Middle frontal gyrus (tissue), 1 donor: ENCODE results near the gene ME1.
"Not testable (repeated sequence)": the region's sequence is repeated elsewhere in the genome, so short reads cannot be mapped to it uniquely, and the experiment has no call there.

ENCODE experiments used
- DNase-seq: peaks from one replicate; pipeline ENCODE4 v3.0.0-alpha.2; 2015; ENCODE audit warnings: low spot score; ENCODE audit errors: extremely low spot score

ME1 gene

DNA sequence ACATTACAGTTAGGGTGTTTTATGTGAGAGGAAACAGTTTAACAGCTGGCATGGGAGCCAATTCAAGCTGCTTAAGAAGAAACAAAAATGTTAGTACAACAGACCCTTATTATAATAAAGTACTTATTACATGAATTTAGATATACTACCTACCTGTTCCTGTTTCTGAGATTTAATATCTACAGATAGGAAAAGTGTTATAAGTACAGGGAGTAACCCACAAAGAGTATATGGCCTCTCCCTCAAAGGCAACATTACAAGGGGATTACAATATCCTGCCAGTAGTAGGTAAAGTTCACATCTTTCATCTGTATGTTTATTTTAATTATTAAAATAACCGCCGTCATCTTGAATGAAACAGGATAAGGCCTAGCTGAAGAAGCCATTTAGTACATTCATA is 1.8 kb upstream of the ME1 start:
- DNase-seq, result no peak

GRCh38 chr6:83431545-83432155 is 799 bp upstream of the ME1 start:
- DNase-seq, result no peak

DNA sequence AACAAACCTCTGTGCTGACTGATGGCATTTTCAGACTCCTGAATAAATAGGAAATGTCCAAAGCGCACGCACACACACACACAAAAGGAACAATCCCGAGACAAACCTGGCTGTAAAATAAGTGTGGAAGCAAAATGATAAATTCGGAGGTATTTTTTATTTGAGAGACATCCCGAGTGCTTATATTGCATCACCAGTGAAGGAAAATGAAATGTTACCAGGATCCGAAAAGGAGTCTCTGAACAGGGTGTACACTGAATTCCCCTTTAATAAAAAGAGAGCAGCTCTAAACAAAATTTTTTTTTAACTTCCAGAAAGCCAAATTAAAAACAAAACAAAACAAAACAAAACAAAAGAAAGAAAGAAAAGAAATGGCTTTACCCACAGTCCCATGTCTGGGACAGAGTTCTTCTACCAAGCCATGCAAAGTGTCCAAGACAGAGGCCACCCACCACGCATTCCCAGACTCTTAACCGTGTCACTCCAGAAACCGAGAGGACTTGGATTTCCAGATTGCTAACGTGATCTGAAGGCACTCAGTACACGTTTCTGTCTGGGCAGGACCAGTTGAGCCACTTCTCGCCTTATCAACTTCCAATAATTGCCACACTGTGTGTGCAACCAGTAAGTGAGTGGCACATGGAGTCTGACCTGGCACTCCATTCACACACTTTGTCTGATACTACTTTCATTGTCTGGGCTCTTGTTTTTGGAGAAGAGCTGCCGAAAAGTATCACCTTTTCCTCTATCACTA is 817 bp downstream of the ME1 start:
- no peak for DNase-seq

- DNase-seq, result no peak
Measured at GRCh38 chr6:83429269-83429668, 1.6 kb downstream of the ME1 start.

- no peak for DNase-seq
Measured at GRCh38 chr6:83424392-83425018, 6.3 kb downstream of the ME1 start.

DNA sequence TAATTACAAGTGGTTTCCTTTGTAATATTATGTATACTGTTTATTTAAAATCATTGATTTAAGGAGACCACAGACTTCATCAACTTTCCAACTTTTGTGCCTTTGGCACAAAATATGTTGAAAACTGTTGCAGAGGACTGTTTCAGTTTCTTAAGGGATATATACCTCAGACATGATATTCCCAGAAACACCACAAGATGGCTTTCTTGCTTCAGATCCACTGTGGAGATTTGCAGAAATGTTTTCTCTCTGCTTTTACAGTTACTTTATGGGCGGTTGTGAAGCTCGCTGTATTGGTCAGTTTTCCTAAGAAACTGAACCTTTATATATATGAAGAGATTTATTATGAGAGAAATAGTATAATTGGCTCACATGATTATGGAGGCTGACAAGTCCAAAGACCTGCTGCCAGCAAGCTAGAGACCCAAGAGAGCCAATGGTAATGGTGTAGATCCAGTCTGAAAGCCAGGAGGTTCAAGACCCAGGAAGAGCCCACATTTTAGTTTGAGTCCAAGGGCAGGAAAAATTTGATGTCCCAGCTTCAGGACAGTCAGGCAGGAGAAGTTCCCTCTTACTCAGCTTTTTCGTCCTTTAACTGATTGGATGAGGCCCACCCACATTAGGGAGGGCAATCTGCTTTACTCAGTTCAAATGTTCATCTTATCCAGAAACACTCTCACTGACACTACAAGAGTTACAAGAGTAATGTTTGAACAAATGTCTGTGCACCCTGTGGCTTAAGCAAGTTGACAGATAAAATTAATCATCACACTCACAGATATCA is 12.8 kb downstream of the ME1 start:
- peak; percentile 53 for DNase-seq

- no peak for DNase-seq
Measured at GRCh38 chr6:83413068-83413467, 17.8 kb downstream of the ME1 start.

DNA sequence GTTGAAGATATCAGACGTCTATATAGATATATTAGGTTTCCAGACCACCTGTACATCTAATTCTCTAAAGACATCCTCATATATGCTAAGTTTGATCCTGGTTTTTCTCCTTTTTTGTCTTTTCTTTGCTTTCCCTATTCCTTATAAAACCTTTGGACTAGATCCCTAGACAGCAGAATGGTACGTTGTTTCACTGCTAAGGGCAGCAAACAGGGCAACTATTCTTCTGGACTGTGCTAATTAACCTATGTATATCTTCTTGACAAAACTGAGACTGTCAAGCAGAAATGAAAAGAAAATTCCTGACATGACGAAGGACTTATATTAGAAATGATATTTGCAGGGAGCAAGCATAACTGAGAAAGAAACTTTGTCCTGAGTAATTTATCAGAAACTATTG is 19.1 kb downstream of the ME1 start:
- DNase-seq, result no peak

GRCh38 chr6:83403191-83403590 is 27.7 kb downstream of the ME1 start:
- DNase-seq, result no peak

- no peak for DNase-seq
Measured at GRCh38 chr6:83389606-83390005, 41.2 kb downstream of the ME1 start.

GRCh38 chr6:83385473-83385872 is 45.4 kb downstream of the ME1 start:
- no peak for DNase-seq

GRCh38 chr6:83384751-83385150 is 46.1 kb downstream of the ME1 start:
- DNase-seq, result no peak

DNA sequence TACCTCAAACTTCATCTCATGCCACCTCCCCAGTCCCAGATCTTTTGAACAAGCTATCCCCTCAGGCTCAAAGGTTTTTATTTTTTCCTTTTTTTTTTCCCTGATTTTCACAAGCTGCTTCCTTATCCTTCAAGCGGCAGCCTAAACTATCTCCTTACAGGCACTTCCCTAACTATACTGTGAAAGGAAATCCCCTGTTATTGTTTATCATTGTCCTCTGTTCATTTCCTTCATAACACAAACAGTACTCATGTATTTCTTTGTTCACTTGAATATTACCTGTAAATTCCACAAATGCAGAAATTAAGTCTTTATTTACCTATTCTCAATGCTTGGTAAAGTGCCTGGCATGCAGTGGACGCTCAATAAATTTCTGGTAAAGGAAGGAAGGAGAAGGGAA is 48.9 kb downstream of the ME1 start:
- DNase-seq, result no peak

GRCh38 chr6:83378621-83379388 is 52.0 kb downstream of the ME1 start:
- DNase-seq, result no peak

GRCh38 chr6:83371423-83371822 is 59.4 kb downstream of the ME1 start:
- no peak for DNase-seq

DNA sequence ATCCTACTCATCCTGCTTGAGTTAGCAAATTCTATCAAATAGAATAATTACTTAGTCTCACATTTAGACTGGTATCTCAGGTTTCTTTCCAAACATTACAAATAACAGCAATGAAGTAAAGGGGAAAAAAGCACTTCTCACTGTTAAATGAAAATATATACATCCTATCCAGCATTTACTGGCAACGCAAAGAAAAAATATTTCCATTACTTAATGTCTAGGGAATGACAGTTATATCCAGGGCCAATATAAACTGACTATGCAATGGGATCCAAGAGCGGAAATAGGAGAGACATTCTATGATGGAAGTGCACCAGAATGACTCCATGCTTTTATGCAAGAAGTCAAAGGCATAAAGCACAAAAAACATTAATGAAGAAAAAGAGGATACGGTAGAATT is 60.3 kb downstream of the ME1 start:
- DNase-seq, result no peak

DNA sequence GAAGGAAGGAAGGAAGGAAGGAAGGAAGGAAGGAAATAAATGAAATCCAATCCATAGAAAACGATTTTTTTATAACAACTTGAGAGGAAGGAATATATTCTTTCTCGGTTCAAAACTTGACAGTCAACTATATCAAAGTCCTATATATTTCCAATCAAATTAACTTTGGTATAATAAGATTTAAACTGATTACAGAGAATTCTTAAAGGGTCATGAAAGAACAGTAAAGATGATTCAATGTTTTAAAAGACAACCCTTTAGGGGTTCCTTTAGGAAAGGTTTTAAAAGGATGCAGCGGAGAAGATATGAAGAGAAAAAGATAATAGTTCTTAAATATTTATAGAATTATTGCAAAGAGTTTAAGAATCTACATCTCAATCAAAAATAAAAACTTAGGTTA is 61.2 kb downstream of the ME1 start:
- DNase-seq, result no peak

GRCh38 chr6:83368577-83368976 is 62.3 kb downstream of the ME1 start:
- no peak for DNase-seq

DNA sequence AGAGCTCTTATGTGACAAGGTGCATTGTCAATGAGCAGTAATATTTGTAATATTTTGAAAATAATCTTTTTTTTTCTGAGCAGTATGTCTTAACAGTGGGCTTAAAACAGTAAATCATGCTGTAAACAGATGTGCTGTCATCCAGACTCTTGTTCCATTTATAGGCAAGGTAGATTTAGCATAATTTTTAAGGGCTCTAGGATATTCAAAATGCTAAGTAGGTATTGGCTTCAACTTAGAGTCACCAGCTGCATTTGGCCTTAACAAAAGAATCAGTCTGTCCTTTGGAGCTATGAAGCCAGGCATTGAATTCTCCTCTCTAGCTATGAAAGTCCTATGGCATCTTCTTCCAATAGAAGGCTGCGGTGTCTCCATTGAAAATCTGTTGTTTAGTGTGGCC is 63.7 kb downstream of the ME1 start:
- DNase-seq, result no peak

- DNase-seq, result no peak
Measured at GRCh38 chr6:83365931-83366330, 64.9 kb downstream of the ME1 start.

- not testable (repeated sequence) for DNase-seq
Measured at GRCh38 chr6:83362349-83362748, 68.5 kb downstream of the ME1 start.
